ENCODE measurements around the gene ARHGAP15.

Gene ARHGAP15

DNA sequence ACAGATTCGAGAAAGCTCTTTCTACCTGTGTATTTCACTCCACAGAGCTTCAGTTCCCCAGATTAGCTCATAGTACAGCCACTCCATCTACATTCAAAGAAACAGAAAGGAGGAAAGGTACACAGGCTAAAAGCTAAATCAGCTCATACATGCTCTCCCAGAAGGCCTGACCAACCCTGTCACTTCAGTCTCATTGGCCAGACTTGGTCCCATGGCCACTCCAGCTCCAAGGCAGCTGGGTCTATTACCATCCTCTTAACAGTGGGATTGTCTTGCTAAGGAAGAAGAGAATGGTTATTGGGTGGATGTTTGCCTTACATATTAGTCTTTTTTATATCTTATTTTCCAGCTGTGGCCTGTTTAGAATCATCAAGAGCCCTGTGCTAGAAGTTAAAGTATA lies 572.6 kb downstream of the ARHGAP15 start:
- no peak for DNase-seq

DNA sequence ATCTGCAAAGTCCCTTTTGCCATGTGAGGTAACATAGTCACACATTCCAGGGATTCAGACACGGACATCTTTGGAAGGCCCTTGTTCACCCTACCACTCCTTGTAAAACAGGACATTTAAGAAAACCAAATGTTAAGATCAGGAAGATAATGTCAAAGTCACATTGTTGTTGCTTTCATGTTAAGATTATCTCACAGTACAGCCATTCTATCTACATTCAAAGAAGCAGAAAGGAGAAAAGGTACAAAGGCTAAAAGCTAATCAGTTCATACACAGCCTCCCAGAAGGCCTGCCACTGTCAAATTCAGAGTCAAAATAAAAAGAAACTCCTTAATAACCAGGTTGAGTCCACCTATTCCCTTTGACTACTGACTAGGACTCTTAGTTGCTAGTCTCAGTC lies 573.7 kb downstream of the ARHGAP15 start:
- DNase-seq = no peak

DNA sequence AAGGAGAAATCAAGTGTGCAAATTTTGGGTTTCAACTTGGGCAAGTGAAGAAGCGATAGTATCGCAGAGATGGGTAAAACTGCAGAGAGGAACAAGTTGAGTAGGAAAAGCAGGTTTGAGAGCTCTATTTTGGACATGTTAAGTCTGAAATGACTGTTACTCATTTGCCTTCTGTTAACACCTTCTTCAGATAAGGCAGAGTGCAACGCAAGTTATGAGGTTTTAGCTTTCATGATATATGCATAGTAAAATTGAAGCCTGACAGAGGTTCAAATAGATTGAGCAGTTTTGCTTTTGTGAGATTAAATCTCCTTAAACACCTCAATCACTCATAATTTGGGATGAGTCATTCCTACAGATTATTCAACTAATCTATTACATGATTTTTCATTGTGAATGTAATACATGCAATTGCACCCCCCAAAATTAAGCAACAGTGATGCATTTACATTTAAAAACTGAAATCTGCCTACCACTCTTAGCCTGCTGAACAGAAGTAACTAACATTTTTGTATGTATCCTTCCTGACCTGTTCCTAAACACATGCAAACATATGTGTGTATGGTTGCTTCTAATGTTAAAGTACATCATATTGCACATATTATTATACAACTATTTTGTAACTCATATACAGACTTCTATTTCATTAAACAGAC lies 575.4 kb downstream of the ARHGAP15 start:
- no peak for DNase-seq

DNA sequence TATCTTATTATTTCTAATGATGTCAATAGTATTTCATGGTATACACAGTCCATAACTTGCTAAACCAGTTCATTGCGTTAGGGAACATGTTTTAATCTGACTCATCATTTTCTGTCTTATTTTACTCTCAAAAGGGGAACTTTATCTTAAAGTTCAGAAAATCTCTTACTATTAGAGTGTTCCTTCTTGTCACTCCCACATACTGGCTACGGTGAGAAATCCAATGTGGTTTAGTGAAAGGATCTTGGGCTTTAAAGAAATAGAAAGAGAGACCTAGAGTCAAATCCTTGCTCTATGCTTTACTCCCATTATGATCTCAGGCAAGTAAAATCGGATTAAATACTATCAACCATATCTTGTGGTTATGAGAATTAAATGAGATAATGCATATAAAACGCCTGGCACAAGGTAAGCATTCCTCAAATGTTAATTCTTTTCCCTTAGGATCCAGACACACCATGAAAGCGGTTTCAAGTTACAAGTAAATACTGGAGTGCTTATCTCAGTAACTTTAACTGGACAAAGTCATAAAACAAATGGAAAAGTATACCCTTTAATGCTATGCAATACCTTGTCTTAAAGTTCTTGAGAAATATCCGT lies 576.0 kb downstream of the ARHGAP15 start:
- DNase-seq = no peak

DNA sequence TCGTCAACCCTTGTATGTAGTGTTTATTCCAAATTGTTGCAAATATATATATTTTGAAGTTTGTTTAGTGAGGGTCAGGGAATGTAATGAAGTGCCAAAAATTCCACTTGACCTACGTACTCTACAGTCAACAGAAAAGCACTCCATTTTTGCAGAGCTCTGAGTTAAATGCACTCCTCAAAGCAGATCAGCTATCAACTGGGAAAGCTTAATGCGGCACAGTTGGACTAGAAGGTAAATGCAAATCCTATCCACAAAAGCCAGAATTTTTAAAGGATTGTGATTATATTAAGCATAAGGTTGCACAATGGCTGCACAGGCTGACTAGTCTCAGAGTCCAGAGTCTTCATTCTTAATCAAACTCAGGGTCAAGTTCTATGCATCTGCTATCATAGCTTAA lies 577.1 kb downstream of the ARHGAP15 start:
- no peak for DNase-seq

DNA sequence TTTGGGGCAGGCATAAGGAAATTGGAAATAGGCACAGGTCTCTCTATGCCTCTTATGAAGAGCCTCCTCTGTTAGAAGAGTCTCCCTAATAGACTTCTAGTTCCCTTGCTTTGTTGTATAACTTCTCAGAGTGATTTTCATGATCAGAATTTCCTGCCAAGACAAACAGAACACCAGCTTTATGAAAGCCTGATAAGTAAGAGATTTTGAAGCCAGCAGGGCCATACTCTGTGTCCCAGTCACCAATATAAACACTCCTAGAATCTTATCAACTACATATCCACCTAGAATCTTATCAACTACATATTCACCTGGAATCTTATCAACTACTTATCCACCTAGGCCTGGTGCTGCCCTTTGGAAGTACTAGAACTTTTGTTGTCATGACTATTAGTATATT lies 579.5 kb downstream of the ARHGAP15 start:
- DNase-seq = no peak

DNA sequence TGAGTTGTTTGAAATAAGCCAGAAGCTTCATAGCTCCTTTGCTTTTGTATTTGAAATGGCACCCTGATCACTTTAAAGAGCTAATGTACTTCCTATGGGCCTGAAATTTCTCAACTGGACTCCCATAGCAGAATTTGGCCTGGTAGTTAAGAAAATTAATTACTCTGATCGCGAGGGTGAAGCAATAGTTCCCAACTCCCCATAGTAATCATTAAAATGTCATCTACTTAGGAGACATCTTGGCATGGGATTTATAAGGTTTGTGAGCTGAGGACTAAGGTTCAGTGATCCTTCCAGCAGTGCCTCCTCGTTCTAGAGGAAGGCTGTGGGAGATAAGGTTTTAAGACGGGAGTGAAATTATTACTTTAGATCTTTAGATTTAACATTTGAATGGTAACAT lies 581.0 kb downstream of the ARHGAP15 start:
- DNase-seq = no peak

DNA sequence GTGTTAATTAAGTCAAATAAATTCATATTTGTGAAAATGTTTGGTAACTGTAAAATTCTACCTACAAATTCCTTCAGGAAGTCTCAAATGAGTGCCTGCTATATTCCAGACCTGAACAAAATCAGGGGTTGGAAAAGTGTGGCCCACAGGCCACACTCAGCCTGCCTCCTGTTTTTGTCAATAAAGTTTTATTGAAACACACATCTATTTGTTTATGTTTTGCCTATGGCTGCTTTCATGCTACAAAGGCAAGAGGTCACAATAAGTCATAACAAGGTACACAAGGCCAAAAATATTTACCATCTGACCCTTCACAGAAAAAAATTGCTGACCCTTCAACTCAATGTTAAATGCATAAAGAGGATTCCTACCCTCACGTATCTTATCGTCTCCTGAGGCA lies 581.7 kb downstream of the ARHGAP15 start:
- DNase-seq = no peak

DNA sequence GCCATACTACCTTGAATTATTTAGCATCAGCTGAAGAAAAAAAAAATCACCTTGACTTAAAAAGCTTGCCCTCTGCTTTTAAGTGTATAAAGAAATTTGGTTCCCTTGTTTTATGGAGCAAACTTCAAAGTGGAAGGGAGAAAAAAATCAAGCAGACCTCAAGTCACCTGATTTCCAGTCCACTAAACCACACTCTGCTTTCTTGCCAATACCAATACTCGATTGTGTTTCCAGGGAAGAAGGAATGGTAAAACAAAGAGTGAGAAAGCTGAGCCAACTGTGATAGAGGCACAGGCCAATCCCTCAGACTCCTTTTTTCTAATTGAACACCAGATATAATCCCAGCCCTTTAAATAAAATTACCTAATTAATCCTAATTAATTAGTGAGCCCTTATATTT lies 587.3 kb downstream of the ARHGAP15 start:
- no peak for DNase-seq

DNA sequence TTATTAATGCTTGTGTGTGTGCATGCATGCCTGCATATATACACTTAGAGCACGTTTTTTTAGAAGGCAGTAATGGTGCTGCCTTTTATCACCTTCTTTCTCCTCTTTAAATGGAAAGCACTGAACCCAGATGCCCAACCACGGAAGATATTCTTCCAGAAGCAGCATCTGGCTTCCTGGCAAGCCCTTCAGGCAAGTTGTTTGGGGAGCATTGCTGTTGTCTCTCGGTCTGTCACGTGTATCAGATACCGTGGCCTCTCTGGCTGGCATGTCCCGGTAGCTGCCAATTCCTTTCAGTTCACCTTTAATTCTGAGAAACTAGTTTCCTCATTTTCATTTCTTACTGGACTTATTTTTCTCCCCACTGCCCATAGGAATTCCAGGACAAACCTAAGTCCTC lies 587.8 kb downstream of the ARHGAP15 start:
- no peak for DNase-seq

DNA sequence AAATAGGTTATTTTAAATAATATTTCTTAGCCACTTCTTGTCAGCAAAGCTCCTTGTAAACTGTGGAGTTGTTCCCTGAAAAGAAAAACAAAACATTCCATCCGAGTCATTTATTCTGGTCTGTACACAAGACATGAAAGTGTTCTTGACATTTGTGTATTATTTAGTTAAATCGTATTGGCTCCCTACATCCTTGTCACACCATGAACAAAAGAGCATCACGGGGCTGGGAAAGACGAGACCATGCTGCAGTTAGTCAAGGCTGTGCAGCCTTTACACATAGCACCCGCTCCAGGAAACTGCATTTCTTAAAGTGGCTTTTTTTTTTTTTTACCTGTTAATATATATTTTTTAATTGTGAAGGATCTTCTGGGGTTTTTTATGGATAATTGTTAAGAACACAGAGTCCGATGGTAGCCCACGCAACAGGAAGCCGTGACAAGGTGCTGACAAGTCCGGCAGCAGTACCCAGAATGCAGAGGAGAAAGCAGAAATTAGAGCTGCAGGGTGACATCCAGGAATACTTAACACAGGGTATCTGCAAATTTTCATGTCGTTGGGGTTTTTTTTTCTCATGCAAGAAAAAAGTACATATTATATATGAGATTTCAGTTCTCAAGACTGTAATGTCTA lies 588.4 kb downstream of the ARHGAP15 start:
- DNase-seq = no peak

DNA sequence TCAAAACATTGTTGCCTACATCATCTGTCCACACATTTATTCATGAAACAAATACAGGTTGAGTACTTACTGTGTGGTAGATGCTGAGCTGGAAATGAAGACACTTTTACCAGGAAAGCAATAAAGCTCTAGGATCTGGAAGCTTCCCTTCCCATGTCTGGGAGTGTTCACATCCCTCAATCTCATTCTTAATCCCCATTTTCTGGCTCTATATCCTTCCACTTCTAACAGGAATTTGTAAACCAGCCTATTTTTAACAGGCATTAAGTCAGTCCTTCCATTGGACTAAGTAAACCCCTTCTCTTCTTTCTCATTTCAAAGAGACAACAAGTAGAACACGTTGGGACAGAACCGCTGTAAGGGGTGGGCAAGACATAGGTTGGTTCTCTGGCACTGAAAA lies 589.5 kb downstream of the ARHGAP15 start:
- DNase-seq = no peak

DNA sequence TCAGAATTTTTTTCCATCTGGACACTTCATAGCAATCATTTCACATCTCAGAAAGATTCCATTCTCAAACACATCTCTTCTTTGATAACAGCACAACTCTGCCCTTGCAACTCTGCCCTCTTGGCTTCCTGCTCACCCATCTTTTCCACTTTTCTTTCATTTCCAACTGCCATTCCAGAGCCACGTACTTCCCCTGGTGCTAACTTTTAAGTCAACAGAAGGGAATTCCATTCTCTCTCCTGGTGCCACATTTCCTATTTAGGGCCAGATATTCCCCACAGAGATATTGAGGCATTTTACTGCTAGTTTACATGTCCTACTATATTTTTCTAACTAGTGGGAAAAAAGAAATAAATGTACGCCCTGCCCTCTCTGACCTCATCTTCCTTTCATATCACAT lies 590.2 kb downstream of the ARHGAP15 start:
- DNase-seq = no peak

DNA sequence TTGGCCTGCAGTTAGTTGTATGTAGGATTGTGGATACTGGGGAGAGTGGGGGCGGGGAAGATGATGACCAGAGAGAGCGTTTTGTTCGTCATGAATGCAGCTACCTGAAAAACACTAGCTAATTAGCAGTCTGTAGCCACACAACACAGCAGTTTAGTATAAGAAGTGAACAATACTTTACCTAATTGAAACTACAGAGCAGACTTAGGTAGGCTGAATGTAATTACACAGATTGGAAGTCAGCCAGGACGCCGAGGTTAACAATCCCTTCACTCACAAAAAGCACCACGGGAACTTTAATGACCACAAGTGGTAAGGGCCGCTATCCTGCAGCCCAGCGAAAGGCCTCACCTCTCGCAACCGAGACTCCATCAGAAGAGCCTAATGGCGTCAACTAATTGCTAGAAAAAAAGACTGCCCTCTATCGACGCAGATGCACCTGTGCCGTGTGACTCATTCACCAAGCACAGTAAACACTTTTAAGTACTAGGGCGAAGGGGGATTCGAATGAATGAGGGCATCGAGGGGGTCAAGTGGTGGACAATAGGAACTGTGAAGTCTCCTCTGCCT lies 591.0 kb downstream of the ARHGAP15 start:
- peak in 2 of 3 experiments; percentile 43 to 86 for DNase-seq

DNA sequence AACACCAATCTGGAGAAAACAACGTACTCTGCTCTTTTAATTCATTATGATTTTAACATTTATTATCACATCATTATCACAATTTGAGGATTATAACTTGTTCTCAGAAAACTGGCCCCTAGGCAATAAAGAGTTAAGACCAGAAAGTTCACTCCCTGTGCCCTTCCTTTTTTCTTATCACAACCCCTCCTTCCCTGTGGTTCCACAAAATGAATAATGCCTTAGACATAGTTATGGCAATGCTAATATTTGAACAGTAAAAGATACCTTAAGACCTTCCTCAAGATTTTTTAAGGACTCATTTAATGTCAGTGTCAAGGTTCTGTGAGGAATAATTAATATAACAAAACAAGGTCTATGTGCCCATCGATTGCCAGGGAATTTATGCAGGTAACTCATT lies 596.2 kb downstream of the ARHGAP15 start:
- no peak for DNase-seq

DNA sequence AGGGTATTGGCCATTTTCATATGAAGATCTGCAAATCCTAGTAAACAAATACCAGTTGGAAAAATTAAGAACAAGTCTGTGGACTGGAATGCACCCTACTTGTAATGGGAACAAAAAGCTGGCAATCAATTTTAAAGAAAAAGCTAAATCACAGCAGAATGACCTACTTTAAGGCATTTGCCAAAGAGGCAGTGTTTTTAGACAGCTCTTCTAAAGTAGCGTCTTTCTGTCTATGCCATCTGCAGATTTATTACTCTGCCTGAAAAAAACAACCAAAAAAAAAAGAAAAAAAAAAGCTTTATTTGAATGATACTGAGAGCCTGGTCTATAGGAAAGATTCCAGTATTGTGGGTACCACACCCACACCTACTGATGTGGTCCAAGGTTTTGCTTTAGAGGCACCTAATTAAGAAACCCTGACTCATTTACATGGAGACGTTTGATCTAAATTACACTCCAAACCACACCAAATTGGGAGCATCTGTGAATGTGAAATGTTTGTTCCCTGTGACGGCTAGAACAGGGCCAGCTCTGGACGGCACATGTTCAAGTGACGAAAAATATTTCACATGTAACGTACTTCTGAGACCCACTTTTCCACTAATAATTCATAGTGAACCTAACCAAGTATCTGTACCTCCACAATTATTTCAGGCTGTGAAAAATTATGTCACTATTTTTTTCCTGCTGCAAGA lies 597.1 kb downstream of the ARHGAP15 start:
- no peak for DNase-seq

DNA sequence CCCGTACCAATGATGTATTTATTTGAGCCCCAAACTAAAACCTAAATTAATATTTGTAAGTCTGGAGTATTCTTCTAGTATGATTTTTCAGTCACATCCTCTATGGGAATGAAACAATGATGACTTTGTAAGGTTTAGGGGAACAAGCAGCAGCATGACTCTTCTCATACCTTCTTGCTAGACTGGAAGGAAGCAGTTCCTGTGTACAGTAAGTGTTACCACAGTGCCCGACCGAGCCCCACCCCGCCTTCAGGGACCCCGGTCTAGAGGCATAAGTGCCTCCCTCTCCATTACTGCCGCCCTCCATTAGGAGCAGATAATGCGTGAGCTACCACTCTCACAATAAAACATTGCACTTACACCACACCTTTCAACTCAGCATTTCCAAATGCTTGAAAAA lies 599.3 kb downstream of the ARHGAP15 start:
- no peak for DNase-seq

DNA sequence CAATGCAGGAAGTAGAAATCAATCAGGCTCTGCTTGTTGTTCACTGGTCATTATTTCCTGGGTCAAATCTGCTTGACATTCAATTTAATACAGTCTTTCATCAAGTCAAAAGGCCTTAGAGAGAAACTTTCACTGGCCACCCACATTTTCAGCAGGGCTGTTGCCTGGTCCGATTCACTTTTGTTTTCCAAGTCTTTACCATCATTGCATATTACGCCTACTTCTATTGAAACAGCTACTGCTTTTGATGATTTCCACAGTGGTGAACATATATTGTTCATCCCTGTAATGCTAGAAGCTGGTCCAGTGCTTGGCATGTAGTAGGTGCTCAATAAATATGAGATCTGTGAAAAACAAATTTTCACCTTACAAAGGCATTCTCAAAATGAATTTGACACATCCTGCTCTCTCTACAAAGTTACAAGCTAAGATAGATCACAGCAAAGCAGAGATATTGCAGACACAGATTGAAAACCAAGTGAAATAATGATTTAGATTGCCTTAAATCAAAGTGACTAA lies 600.1 kb downstream of the ARHGAP15 start:
- no peak for DNase-seq

DNA sequence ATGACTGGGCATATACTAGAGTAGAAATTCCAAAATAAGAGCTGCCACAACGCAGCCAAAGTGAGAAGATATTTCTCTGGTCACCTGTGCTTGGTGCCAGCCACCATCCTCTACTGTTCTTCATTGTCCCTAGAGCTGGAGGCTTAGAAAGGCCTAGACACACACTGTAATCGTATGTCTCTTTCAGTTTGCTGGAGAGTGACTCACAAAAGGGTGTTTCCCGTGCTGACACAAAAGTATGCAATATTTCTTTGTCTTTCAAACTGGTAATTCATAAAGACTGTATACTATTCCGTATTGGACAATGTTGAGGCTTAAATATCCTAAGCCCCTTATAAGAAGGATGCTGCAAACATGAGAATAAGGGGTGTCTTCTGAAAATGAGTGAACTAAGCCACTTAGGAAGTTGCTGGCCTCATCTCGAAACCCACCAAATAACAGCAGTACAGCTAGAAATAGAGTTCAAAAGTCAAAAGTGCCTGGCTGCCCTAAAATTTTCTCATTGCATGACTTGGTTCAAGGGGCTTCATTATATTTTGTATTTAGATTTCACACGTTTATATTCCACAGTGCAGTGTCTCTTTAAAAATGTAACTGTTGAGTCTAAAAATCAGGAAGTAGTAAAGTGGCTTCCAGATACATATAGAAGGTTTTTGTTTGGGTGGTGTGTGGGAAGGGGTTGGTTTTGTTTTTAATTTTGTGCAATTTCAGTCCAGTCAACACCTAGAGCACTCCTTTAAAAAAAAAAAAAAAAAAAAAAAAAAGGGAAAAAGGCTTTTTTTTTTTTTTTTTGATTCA lies 601.1 kb downstream of the ARHGAP15 start:
- no peak for DNase-seq

DNA sequence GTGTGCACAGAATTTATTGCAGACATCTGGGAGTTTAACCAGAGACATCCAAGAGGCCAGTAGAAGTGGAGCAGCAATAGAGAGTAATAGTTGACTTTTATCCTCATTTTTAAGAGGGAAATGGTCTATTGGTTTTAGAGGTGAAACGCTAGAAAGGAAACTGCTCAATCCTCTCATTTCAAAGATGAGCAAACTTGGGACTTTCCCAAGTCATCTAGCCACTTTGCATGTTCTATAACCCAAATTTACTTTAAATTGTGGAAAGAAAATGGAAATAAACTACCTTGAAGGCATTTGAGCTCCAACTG lies 601.7 kb downstream of the ARHGAP15 start:
- DNase-seq = no peak

DNA sequence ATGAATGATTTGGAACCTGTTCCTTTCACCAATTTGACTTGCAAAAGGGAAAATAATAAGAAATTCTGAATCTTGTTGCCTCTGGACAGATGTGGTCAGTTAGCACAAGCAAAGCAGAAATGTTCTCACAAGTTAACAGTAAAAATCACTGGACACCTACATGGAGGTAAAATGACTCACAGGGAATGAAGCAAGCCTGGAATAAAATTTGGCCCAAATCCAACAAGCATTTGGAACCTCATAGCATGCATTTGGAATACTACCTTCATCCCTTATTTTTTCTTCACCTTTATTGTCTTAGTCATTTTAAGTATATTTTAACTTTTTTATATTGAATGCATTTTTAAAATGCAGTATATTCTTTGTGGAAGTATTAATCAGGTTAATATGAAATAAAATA lies 602.9 kb downstream of the ARHGAP15 start:
- DNase-seq = peak in 1 of 3 experiments; percentile 4

DNA sequence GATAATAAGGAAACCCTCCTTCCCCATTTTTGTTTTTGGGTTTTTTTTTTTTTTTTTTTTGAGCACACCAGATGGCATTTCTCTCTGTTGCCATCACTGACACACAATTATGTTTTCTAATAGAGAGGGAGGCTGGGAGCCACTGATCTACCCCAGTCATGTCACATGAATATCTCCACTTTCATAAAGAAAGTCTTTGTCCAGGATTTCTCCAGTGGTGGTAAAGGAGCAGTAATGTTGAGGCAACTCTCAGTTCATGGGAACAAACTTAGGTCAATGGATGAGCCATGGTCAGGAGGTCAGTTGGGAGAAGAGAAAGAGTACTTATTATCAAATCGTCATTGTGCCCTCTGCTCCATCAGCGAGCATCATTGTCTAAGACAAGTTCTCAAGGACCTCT lies 603.7 kb downstream of the ARHGAP15 start:
- no peak for DNase-seq

DNA sequence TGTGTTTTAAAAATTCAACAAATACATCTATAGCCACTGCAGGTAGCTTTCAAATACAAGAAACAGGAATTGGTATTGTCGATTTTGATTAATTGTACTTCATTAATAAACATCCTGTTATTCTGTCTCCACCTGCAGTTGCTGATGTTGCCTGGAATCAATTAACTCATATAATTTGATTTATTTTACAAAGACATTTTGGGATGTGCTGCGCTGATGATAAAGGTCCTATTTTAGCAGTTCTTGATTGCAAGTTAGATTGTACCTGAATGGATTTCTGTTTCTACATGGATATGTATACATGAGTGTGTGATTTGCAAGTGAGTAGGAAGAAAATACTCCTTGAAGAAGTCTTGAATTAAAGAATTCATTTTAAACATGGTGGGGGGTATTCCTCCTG lies 605.3 kb downstream of the ARHGAP15 start:
- no peak for DNase-seq

Measured in NCI-H1417 (cell line).